ENCODE data around the gene CALML3. TPM values are rescaled to one million over a fixed set of nuclear protein-coding genes. Genes with fewer than 3 reads are reported as not detected.

Gene CALML3
- total and polyA plus RNA-seq, 2 of the 13 experiments (the other 11 are each of a cell fraction or from before 2014, with no cell fraction given) = not detected

GRCh38 chr10:5570979-5571810, 46.4 kb downstream of the CALML3 start (continued):
- TF ChIP-seq MYPOP (CRISPR knock-in tag; IDR thresholded peaks at IDR 0.05) (peak; percentile 29; the same call in 1 of the 2 replicates), RFX1 (IDR thresholded peaks at IDR 0.05) (no peak), ZMYM3 (CRISPR knock-in tag; IDR thresholded peaks at IDR 0.05) (peak; percentile 54), REST (IDR thresholded peaks at IDR 0.05; ENCODE audit: borderline replicate concordance in 1 of 2, low read depth in 1 of 2, low read length in 2 of 2) (no peak), ZNF230 (CRISPR knock-in tag; IDR thresholded peaks at IDR 0.05) (no peak), ZNF318 (CRISPR knock-in tag; IDR thresholded peaks at IDR 0.05) (no peak), ZNF3 (CRISPR knock-in tag; IDR thresholded peaks at IDR 0.05) (no peak), ZNF207 (IDR thresholded peaks at IDR 0.05; ENCODE audit: borderline replicate concordance) (no peak), ZNF503 (CRISPR knock-in tag; IDR thresholded peaks at IDR 0.05) (peak; percentile 70; the same call in 1 of the 2 replicates), MXI1 (IDR thresholded peaks at IDR 0.05; ENCODE audit: borderline replicate concordance, low read depth, low read length) (no peak)

All from HepG2 (cell line).